Heart left ventricle (tissue), 13 donors: Measurements from ENCODE around the gene CDH12.
"Not testable (repeated sequence)": the region's sequence is repeated elsewhere in the genome, so short reads cannot be mapped to it uniquely, and the experiment has no call there.

Source experiments
- CTCF ChIP-seq, 12 donors: fragments of 200-600 bp; sonication (generic) in 4 of 12; IDR thresholded peaks; one replicate each; pipeline versions ENCODE4 v1.5.0 to v1.8.0; 2018 to 2022; ENCODE audit warnings: antibody characterized with exemption in 12 of 12, mild to moderate bottlenecking in 5 of 12
- POLR2A ChIP-seq, 2 donors: fragments of 450-650 bp; IDR thresholded peaks; one replicate each; pipeline ENCODE4 v1.6.1; 2017; ENCODE audit warnings: antibody characterized with exemption in 2 of 2, mild to moderate bottlenecking in 2 of 2, moderate library complexity in 2 of 2
- donor health status: ischemic (EF 13 %, LVEDD 7.1; RV severe dilation, severe dysfunction).
- donor health status: DM: no; HTN: yes; CAD: no.
- donor health status: DM: no; HTN: no; CAD: no.
- donor health status: ischemic (EF 25% LVEDD 6.9; RV normal size, moderate dysfunction).
- donor health status: ischemic (EF 25% LVEDD 5.7; RV mildly dilated, moderate dysfunction).
- donor health status: ischemic (EF 35%, LVEDD 5.7; RV mildly dilated, moderate dysfunction).
- donor health status: nonischemic (EF 11% LVEDD 7.7; RV severe dilation, severe dysfunction).
- donor health status: DM: yes; HTN: yes; CAD: no.
- donor health status: PGD.
- donor health status: ischemic (EF 29% LVEDD 5.4; RV normal size, mild dysfunction).
- donor health status: nonischemic (EF 23%, LVEDD 6.1; RV moderate dilation, normal function).

DNA sequence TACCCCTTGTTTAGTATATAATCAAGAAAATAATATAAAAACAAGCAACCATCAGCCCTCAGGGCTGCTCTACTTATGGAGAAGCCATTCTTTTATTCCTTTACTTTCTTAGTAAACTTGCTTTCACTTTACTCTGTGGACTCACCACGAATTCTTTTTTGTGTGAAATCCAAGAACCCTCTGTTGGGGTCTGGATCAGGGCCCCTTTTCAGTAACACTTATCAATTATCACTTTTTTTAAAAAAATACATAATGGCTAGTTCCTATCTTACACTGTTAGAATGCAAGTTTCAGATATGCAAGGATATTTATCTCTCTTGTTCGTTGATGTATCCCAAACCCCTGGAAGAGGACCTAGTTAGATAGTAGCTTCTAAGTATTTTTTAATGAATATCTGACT is 687.2 kb downstream of the CDH12 start:
- TF ChIP-seq POLR2A, CTCF (IDR thresholded peaks at IDR 0.05): not testable (repeated sequence)
